Measurements from ENCODE around the gene DAAM2. TPM values are rescaled to one million over a fixed set of nuclear protein-coding genes. Genes with fewer than 3 reads are reported as not detected.

The DAAM2 gene
- total RNA-seq, 4 donors from 2014 or later: 3.7 to 55.9 (median 11.9) TPM

DNA sequence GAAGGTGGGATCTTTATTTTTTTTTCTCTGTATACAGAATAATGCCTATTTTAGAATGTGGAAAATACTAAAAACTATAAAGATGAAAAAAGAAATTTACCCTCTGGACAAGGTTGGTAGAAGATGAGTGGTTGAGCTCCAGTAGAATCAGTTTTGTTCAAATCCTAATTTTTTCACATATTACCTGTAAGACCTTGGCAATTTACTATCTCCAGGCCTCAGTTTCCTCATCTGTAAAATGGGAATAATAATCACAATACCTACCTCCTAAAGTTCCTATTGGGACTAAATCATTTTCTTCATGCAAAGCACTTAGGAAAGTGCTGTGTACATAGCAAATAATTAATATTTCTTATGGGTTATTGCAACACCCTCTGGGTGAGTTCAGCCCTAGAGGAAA, 28.4 kb downstream of the DAAM2 start:
- Histone ChIP-seq H3K4me3 (peak overlapping the region in 1 of 4 donors; percentile 51), H3K4me1 (peaks cover 5 to 90% (median 38%) of the 10 kb centered on the region in 3 donors)

GRCh38 chr6:39821046-39821740, 29.0 kb downstream of the DAAM2 start:
- Histone ChIP-seq H3K4me1 (peaks cover 5 to 91% (median 38%) of the 10 kb centered on the region in 3 donors), H3K9me3 (no peaks in the 10 kb centered on the region), H3K27ac (peak overlapping the region; percentile 74 to 90 (median 82)), H3K36me3 (no peaks in the 10 kb centered on the region), H3K27me3 (no peaks in the 10 kb centered on the region), H3K4me3 (peak overlapping the region in 3 of 4 donors; percentile 19 to 51 (median 22))
- TF ChIP-seq, protein P1, sequence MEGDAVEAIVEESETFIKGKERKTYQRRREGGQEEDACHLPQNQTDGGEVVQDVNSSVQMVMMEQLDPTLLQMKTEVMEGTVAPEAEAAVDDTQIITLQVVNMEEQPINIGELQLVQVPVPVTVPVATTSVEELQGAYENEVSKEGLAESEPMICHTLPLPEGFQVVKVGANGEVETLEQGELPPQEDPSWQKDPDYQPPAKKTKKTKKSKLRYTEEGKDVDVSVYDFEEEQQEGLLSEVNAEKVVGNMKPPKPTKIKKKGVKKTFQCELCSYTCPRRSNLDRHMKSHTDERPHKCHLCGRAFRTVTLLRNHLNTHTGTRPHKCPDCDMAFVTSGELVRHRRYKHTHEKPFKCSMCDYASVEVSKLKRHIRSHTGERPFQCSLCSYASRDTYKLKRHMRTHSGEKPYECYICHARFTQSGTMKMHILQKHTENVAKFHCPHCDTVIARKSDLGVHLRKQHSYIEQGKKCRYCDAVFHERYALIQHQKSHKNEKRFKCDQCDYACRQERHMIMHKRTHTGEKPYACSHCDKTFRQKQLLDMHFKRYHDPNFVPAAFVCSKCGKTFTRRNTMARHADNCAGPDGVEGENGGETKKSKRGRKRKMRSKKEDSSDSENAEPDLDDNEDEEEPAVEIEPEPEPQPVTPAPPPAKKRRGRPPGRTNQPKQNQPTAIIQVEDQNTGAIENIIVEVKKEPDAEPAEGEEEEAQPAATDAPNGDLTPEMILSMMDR (IDR thresholded peaks at IDR 0.05): no peak
- no peak for TF ChIP-seq POLR2A (IDR thresholded peaks at IDR 0.05)
- DNase-seq: no peak
- intact Hi-C loops (cut with DNase I): no loop called here
- WGBS, 2 donors: 58 to 62% methylated on average over 5 of the region's 5 CpGs

More for the DNA sequence above, 28.4 kb downstream of the DAAM2 start:
- intact Hi-C loops (cut with DNase I): no loop called here
- no peaks in the 10 kb centered on the region for H3K36me3 ChIP-seq
- no peak for TF ChIP-seq POLR2A (IDR thresholded peaks at IDR 0.05)
- TF ChIP-seq, protein P1 (IDR thresholded peaks at IDR 0.05): no peak
- no peak for DNase-seq
- H3K27me3 ChIP-seq: no peaks in the 10 kb centered on the region
- peak overlapping the region; percentile 74 to 90 (median 82) for H3K27ac ChIP-seq
- H3K9me3 ChIP-seq: no peaks in the 10 kb centered on the region

DNA sequence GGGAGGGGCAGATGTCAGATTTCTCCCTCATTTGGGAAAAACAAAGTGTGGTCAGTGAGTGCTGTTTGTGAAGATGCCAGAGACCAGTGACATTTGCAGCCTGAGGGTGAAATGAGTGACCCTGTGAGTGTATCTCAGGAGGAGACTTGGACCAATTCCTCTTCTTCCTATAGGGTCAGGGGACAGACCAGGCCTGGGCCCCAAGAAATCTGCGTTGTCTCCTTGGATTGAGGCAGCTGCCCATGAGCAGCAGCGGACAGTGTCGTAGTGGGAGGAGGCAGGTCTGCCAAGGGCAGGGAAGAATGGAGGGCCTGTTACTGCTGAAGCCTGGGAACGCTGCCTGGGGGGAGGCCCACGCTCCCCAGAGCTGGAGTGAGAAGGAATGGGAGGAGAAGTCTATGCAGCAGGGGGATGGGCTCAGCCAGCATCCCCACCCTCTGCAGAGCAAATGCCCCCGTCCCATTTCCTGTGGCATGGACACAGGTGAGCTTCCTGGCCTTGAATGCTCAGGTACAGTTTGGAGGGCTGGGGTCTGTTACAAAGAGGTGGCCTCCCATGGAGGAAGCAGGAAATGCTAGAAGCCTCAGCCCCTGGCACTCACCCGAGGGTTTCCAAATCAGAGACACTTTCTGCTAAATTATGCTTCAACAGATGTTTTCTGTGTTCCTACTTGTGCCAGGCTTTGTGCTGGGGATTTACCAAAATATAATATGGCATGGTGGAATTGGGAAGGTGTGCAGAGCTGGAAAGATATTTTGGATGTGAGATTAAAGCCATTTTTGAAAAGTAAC, 29.8 kb downstream of the DAAM2 start:
- H3K27me3 ChIP-seq: no peaks in the 10 kb centered on the region
- H3K27ac ChIP-seq: peak overlapping the region; percentile 74 to 90 (median 82)
- H3K4me1 ChIP-seq: peaks cover 5 to 85% (median 38%) of the 10 kb centered on the region in 3 donors
- no peaks in the 10 kb centered on the region for H3K9me3 ChIP-seq
- 20 to 47% methylated on average over 1 to 6 of the region's 7 CpGs for WGBS, 2 donors
- DNase-seq: no peak
- TF ChIP-seq, protein P1 (IDR thresholded peaks at IDR 0.05): no peak
- no peak for TF ChIP-seq POLR2A (IDR thresholded peaks at IDR 0.05)
- intact Hi-C loops (cut with DNase I): no loop called here
- peak overlapping the region in 3 of 4 donors; percentile 19 to 51 (median 22) for H3K4me3 ChIP-seq
- no peaks in the 10 kb centered on the region for H3K36me3 ChIP-seq

DNA sequence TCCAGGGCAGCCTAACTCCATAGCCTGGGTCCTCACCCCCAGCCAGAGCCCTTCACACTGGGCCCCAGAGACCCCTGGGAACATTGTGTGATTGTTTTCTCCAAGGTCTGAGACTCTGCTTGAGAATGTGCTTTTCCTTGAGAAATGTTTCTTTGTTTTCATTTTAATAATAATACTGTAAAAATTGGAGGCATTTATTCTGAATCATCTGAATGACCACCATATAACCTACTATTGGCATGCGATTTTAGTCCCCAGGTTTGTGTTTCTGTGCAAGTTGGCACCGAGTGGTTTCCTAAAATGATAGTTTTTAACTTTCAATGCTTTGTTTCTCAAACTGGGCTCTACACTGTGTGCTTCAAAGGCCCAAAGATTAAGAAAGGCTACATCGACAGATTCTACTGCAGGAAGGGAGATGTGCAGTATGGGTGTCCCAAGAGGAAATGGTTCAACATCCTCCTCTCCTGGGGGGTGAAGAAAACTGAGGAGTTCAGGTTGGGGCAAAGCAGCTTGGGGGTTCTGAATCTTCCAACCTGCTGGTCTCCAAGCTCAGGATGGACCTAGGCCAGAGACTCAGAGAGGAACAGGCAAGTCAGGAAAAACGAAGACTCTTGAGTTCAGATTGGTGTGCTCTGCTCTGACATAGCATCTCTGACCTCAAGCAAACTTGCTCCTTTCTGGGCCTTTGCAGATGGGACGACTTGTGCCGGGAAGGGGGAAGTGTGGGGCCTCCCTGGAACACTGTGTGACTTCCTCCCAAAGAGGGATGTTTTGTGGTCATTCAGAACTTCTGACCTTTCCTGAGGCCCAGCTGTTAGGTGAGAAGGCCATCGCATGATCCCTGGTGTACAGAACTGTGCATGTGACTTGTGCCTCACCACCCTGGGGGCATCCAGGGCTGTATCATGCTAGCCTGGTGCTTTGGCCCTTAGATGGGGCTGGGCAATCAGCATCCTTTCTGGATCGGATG, 31.0 kb downstream of the DAAM2 start:
- Histone ChIP-seq H3K27ac (peak overlapping the region; percentile 74 to 90 (median 82)), H3K4me3 (peak overlapping the region in 2 of 4 donors; percentile 22 to 51), H3K9me3 (no peaks in the 10 kb centered on the region), H3K36me3 (no peaks in the 10 kb centered on the region), H3K27me3 (no peaks in the 10 kb centered on the region), H3K4me1 (peaks cover 5 to 87% (median 42%) of the 10 kb centered on the region in 3 donors)
- intact Hi-C loops (cut with DNase I): no loop called here
- DNase-seq: no peak
- WGBS, 2 donors: 66 to 76% methylated on average over 5 to 8 of the region's 8 CpGs
- TF ChIP-seq, protein P1 (IDR thresholded peaks at IDR 0.05): no peak
- peak in 2 of 4 donors; percentile 14 to 21 for TF ChIP-seq POLR2A (IDR thresholded peaks at IDR 0.05)

Measured in esophagus squamous epithelium (tissue), 5 donors.